Measurements from ENCODE around the gene SLC13A4. TPM values are rescaled to one million over a fixed set of nuclear protein-coding genes. Genes with fewer than 3 reads are reported as not detected.

Gene SLC13A4
- total and polyA plus RNA-seq, 2 experiments from 2014 or later, result 0.13 to 0.93 TPM

GRCh38 chr7:135753616-135754413 is 25.8 kb upstream of the SLC13A4 start:
- H2AFZ ChIP-seq, result no peak overlapping the region
- H3K27me3 ChIP-seq, result no peaks in the 10 kb centered on the region
- no peaks in the 10 kb centered on the region for H3K9me3 ChIP-seq (ENCODE audit: low read depth)
- no peak overlapping the region for H3K4me3 ChIP-seq
- H3K36me3 ChIP-seq (replicated peaks; ENCODE audit: insufficient read depth, low read depth), result no peaks in the 10 kb centered on the region
- whole genome bisulfite sequencing (ENCODE audit: low lambda C conversion rate, missing lambda C conversion rate), result 89% methylated on average over 8 of the region's 8 CpGs
- no peak overlapping the region for H3K4me2 ChIP-seq
- TF ChIP-seq EZH2phosphoT487 (IDR thresholded peaks at IDR 0.05; ENCODE audit: low read depth, severe bottlenecking, unreplicated experiment) (no peak), EZH2 (IDR thresholded peaks at IDR 0.05; ENCODE audit: borderline replicate concordance) (no peak), CTCF (IDR thresholded peaks at IDR 0.05; ENCODE audit: poor library complexity) (no peak)
- DNase-seq (ENCODE audit: low spot score), result no peak
- no peak overlapping the region for H3K27ac ChIP-seq
- no peaks in the 10 kb centered on the region for H3K4me1 ChIP-seq (ENCODE audit: insufficient read depth)
- H4K20me1 ChIP-seq (ENCODE audit: insufficient read depth, poor library complexity, severe bottlenecking), result no peaks in the 10 kb centered on the region
- H3K9me2 ChIP-seq (replicated peaks; ENCODE audit: insufficient read depth), result no peaks in the 10 kb centered on the region
- H3K79me2 ChIP-seq, result no peaks in the 10 kb centered on the region

GRCh38 chr7:135748770-135749169 is 20.8 kb upstream of the SLC13A4 start, which contains the start of gene FAM180A:
FAM180A (minus strand) TSS chr7:135748813; CDS start chr7:135748580, 233 bp downstream.
- Histone ChIP-seq H3K9me2 (replicated peaks; ENCODE audit: insufficient read depth) (no peaks in the 10 kb centered on the region), H3K27ac (no peak within 1 kb of the TSS)
- no peak for DNase-seq (ENCODE audit: low spot score)

DNA sequence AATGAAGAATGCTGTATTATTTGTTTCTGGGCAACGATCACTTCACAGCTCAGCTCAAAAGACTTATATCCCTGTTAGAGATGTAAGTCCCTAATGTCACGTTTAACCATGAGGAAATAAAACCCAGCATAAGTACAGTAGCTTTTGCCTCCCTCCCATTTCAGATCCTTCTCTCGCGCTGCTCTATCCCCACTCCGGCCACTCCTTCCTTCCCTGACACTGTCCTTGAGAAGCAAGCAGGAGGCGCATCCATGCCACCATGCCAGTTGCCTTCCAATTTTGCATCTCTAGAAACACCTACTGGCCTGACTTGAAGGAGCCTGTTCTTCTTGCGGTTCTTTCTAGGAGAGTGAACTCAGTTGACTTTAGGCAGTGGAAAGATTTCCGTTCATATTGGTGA is 19.4 kb upstream of the SLC13A4 start:
- Histone ChIP-seq H3K27ac (no peak overlapping the region), H3K4me3 (no peak overlapping the region), H3K4me1 (ENCODE audit: insufficient read depth) (no peaks in the 10 kb centered on the region), H4K20me1 (ENCODE audit: insufficient read depth, poor library complexity, severe bottlenecking) (no peaks in the 10 kb centered on the region), H3K9me3 (ENCODE audit: low read depth) (no peaks in the 10 kb centered on the region), H3K4me2 (no peak overlapping the region), H2AFZ (no peak overlapping the region), H3K36me3 (replicated peaks; ENCODE audit: insufficient read depth, low read depth) (no peaks in the 10 kb centered on the region), H3K79me2 (no peaks in the 10 kb centered on the region), H3K9me2 (replicated peaks; ENCODE audit: insufficient read depth) (no peaks in the 10 kb centered on the region), H3K27me3 (no peaks in the 10 kb centered on the region)
- WGBS (ENCODE audit: low lambda C conversion rate, missing lambda C conversion rate), result 94% methylated on average over 8 of the region's 8 CpGs
- no peak for DNase-seq (ENCODE audit: low spot score)
- TF ChIP-seq CTCF (IDR thresholded peaks at IDR 0.05; ENCODE audit: poor library complexity), result no peak
- no peak for TF ChIP-seq EZH2 (IDR thresholded peaks at IDR 0.05; ENCODE audit: borderline replicate concordance)
- no peak for TF ChIP-seq EZH2phosphoT487 (IDR thresholded peaks at IDR 0.05; ENCODE audit: low read depth, severe bottlenecking, unreplicated experiment)

More at GRCh38 chr7:135748770-135749169, 20.8 kb upstream of the SLC13A4 start, which contains the start of gene FAM180A:
- Histone ChIP-seq H2AFZ (no peak within 1 kb of the TSS), H3K9me3 (ENCODE audit: low read depth) (no peaks in the 10 kb centered on the region), H3K27me3 (no peaks in the 10 kb centered on the region), H4K20me1 (ENCODE audit: insufficient read depth, poor library complexity, severe bottlenecking) (no peaks in the 10 kb centered on the region), H3K4me2 (no peak within 1 kb of the TSS), H3K79me2 (no peaks in the 10 kb centered on the region), H3K4me3 (no peak within 1 kb of the TSS), H3K36me3 (replicated peaks; ENCODE audit: insufficient read depth, low read depth) (no peaks in the 10 kb centered on the region), H3K4me1 (ENCODE audit: insufficient read depth) (no peaks in the 10 kb centered on the region)
- TF ChIP-seq EZH2phosphoT487 (IDR thresholded peaks at IDR 0.05; ENCODE audit: low read depth, severe bottlenecking, unreplicated experiment) (no peak), CTCF (IDR thresholded peaks at IDR 0.05; ENCODE audit: poor library complexity) (no peak), EZH2 (IDR thresholded peaks at IDR 0.05; ENCODE audit: borderline replicate concordance) (no peak)
- WGBS (ENCODE audit: low lambda C conversion rate, missing lambda C conversion rate), result 81% methylated on average over 11 of the region's 11 CpGs
